ENCODE results near the gene JAKMIP1. TPM values are rescaled to one million over a fixed set of nuclear protein-coding genes. Genes with fewer than 3 reads are reported as not detected.

Gene JAKMIP1
- total RNA-seq, 4 donors from 2014 or later: 1.2 to 6.6 TPM; not detected in 2

- Histone ChIP-seq H3K36me3 (no peaks in the 10 kb centered on the region), H3K27me3 (no peaks in the 10 kb centered on the region), H3K4me1 (no peaks in the 10 kb centered on the region), H3K4me3 (no peak overlapping the region), H3K27ac (no peak overlapping the region), H3K9me3 (no peaks in the 10 kb centered on the region)
- TF ChIP-seq CTCF (IDR thresholded peaks at IDR 0.05) (no peak), POLR2A (IDR thresholded peaks at IDR 0.05) (no peak)
- no peak for DNase-seq
Observed at GRCh38 chr4:6116696-6117285, 83.6 kb downstream of the JAKMIP1 start.

GRCh38 chr4:6115746-6116586 lies 84.4 kb downstream of the JAKMIP1 start:
- Histone ChIP-seq H3K36me3 (no peaks in the 10 kb centered on the region), H3K27me3 (no peaks in the 10 kb centered on the region), H3K27ac (no peak overlapping the region), H3K9me3 (no peaks in the 10 kb centered on the region), H3K4me3 (no peak overlapping the region), H3K4me1 (no peaks in the 10 kb centered on the region)
- DNase-seq: no peak
- TF ChIP-seq POLR2A (IDR thresholded peaks at IDR 0.05) (no peak), CTCF (IDR thresholded peaks at IDR 0.05) (no peak)

- no peak for DNase-seq
- Histone ChIP-seq H3K27ac (no peak overlapping the region), H3K4me3 (no peak overlapping the region), H3K4me1 (no peaks in the 10 kb centered on the region), H3K9me3 (no peaks in the 10 kb centered on the region), H3K36me3 (no peaks in the 10 kb centered on the region), H3K27me3 (no peaks in the 10 kb centered on the region)
- TF ChIP-seq CTCF (IDR thresholded peaks at IDR 0.05): no peak
- no peak for TF ChIP-seq POLR2A (IDR thresholded peaks at IDR 0.05)
Observed at GRCh38 chr4:6115342-6115741, 85.0 kb downstream of the JAKMIP1 start.

DNA sequence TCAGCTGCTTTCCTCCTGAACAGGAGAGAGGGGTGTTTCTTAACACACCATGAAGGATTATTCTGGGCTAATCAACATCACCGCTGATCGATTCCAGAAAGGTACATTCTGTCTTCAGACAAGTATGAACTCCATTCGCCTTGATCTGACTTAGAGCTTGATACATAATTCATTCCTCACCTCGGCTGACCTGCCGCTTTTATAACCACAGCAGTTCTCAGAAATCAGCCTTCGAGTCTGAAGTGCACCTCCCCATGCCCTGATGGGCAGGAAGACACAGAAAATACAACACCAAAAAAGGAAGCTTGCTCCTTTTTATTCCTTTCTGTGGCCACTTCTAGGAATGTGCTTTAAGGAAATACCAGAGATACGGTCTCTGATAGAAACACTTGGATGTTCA lies 85.7 kb downstream of the JAKMIP1 start:
- Histone ChIP-seq H3K4me3 (no peak overlapping the region), H3K9me3 (no peaks in the 10 kb centered on the region), H3K27me3 (no peaks in the 10 kb centered on the region), H3K36me3 (no peaks in the 10 kb centered on the region), H3K4me1 (no peaks in the 10 kb centered on the region), H3K27ac (no peak overlapping the region)
- TF ChIP-seq POLR2A (IDR thresholded peaks at IDR 0.05) (no peak), CTCF (IDR thresholded peaks at IDR 0.05) (no peak)
- no peak for DNase-seq

GRCh38 chr4:6114181-6114580 lies 86.2 kb downstream of the JAKMIP1 start:
- no peak for DNase-seq
- no peak overlapping the region for H3K4me3 ChIP-seq
- no peaks in the 10 kb centered on the region for H3K4me1 ChIP-seq
- H3K27ac ChIP-seq: no peak overlapping the region
- H3K27me3 ChIP-seq: no peaks in the 10 kb centered on the region
- H3K9me3 ChIP-seq: no peaks in the 10 kb centered on the region
- H3K36me3 ChIP-seq: no peaks in the 10 kb centered on the region
- no peak for TF ChIP-seq CTCF (IDR thresholded peaks at IDR 0.05)
- no peak for TF ChIP-seq POLR2A (IDR thresholded peaks at IDR 0.05)
